HG02571 (cell line): ENCODE results near the gene C2orf80.
"Not testable (repeated sequence)": the region's sequence is repeated elsewhere in the genome, so short reads cannot be mapped to it uniquely, and the experiment has no call there.

Experiments
- ATAC-seq: cut with Tn5 transposase; IDR thresholded peaks from one replicate; pipeline ENCODE4 v1.9.1; 2021; ENCODE audit warnings: mild to moderate bottlenecking, moderate library complexity; ENCODE audit not compliant: unreplicated experiment

The C2orf80 gene

GRCh38 chr2:208135794-208136715 is 53.8 kb downstream of the C2orf80 start:
- ATAC-seq = no peak

DNA sequence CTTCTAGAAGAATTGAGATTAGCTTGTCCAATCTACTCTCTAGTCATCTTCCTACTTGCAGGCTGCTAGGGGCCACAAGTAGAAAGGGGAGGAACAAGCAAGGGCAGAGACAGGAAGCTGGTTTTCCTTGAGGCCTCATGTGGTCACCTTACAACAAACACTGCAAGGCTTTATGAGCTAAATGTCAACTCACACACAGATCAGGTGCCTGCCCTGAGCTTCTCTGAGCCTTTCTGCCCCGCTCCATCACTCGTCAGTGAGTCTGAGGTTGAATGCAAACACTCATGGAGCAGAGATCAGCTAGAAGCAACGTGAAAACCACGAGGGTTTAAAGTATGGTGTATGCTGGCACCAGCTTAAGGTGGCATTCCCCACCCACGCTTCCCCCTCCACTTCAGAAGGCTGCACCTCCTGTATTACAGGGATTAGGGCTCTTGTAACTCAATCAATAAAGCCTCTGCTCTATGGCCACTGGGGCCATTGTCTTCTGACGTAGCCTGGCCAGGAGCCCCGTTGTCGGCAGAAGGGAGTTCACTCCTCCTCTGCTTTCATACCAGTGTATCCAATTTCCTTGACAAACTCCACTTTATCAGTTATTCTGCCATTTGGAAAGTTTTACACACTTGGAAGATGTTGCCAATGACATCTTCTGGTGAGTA is 54.8 kb downstream of the C2orf80 start:
- ATAC-seq = no peak

DNA sequence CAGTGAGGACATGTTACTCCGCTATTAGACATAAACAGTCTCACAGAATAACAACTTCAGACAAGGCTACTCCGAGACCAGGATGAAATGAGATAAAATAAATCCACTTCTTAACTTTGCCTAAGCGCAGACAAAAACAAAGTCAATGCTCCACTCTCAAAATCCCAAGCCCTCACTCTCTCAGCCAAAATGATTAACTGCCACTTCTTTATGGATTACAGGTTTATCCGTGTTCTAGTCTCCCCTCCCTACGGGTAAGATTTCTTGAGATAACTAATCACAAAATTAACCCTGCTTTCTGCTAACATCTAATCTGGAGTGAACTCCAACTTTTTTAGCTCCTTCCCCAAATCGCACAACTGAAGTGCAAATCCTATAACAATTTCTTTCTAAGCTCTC is 59.1 kb downstream of the C2orf80 start:
- ATAC-seq = no peak

GRCh38 chr2:208129744-208130711 is 59.8 kb downstream of the C2orf80 start, which contains the start of gene CRYGC:
TSS of gene CRYGC (minus strand) at chr2:208129828. CDS start at chr2:208129792, 36 bp downstream.
- ATAC-seq = no peak

DNA sequence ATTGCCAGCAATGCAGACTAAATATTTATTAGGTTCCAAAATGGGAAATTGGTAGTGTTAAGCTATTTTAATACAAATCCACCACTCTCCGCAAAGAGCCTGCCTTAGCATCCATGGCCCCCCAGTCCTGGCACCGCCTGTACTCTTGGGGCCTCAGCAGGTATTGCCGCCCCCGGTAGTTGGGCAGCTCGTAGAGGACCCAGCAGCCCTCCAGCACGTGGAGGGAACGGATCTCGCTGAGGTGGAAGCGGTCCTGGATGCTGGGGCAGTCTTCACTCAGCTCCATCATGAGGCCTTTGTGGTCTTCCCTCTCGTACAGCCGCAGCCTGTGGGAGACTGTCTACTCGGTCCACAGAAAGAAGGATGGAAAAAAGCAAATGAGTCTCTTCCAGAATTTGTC is 61.7 kb downstream of the C2orf80 start:
- no peak for ATAC-seq

DNA sequence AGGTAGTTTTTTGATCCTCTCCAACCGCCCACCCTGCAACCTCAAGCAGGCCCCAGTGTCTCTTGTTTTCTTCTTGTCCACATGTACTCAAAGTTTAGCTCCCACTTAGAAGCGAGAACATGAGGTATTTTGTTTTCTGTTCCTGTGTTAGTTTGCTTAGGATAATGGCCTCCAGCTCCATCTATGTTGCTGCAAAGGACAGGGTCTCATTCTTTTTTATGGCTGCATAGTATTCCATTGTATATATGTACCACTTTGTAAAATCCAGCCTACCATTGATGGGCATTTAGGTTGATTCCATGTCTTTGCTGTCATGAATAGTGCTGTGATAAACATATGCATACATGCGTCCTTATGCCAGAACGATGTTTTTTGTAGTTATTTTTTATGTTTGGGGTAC is 62.7 kb downstream of the C2orf80 start:
- no peak for ATAC-seq

GRCh38 chr2:208125251-208125650 is 64.6 kb downstream of the C2orf80 start:
- ATAC-seq = no peak

DNA sequence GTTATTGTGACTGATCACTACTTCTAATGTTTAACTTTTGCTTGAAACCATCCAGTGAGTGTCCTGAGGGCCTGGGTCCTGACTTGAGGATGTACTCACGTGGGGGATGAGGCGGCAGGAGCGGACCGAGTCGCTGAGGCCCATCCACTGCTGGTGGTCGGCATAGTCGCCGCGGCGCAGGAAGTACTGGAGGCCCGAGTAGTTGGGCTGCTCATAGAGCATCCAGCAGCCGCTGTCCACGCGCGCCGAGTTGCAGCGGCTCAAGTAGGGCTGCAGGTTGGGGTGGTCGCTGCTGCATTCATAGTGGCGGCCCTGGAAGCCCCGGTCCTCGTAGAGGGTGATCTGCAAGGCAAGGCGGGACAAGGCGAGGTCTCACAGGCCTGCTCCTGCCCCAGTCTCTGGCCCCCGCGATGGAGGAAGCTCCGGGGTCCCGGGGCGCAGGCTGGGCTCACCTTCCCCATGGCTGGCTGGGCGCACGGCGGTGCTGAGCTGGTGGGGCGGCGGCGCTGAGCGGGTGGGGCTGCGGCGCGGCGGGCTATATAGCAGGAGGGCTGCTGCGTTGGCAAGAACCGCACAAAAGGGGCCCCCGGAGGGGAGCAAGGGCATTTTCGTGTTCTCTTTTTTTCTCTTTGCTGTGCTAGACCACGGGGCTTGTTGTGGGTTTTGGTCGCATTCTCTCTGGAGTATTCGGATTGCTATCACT is 65.7 kb downstream of the C2orf80 start, which contains the start of gene CRYGD:
Gene CRYGD, minus strand, starts transcription at position 512 of the 703 bp plus-strand sequence. Its CDS starts 51 bp downstream, at position 461.
- ATAC-seq = not testable (repeated sequence)

- no peak for ATAC-seq
These were observed 67.6 kb downstream of the C2orf80 start for GRCh38 chr2:208122248-208122647.

DNA sequence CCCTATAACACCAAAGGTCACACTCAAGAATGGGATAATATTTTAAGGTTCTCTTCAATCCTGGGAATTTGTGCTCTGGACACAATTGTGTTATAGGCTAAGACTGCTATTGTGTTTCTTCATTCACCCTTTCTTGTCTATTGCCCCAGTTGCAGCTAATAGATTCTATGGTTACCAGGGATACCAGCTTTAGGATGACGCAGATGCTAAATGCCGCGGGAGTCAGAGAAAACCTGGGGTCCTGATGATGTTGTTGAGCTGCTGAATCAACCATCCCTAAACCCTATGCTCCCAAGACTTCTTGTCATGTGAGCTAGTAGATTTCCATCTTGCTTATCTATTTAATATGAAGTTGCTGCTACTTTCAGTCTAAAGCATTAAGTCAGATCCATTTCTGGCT is 70.9 kb downstream of the C2orf80 start:
- no peak for ATAC-seq

- ATAC-seq = not testable (repeated sequence)
These were observed 72.4 kb downstream of the C2orf80 start for GRCh38 chr2:208117390-208117789.
